GM20000 (cell line): ENCODE results near the gene SHCBP1L.

Experiments used
- DNase-seq: peaks from one replicate; pipeline ENCODE4 v3.0.0; 2012; ENCODE audit warnings: low spot score
- CTCF ChIP-seq: IDR thresholded peaks from 2 replicates; pipeline ENCODE4 v1.5.1; 2012; ENCODE audit warnings: mild to moderate bottlenecking, control low read depth; ENCODE audit errors: extremely low read depth, missing control alignments

The SHCBP1L gene

DNA sequence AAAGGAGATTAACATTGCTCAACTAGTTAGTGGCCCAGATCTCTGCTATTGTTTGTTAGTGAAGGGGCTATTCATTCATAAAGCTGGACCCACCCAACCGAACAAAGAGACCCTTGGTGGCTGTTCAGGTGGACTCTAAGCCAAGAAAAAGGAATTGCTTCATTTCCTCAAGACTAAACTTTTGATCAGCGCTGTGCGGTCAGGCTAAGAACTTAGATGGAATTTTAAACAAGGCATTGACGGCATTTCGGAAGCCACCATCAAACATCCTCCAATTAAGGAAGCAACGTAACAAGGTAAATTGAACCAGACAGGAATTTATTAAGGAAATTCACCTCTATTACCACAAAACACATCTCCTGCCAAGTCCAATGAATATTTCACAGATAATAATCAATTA, 19.9 kb upstream of the SHCBP1L start:
- TF ChIP-seq CTCF: no peak
- DNase-seq: no peak

GRCh38 chr1:182972231-182972630, 19.3 kb upstream of the SHCBP1L start:
- no peak for TF ChIP-seq CTCF

GRCh38 chr1:182971219-182971618, 18.3 kb upstream of the SHCBP1L start:
- DNase-seq: no peak
- no peak for TF ChIP-seq CTCF

More at GRCh38 chr1:182972231-182972630, 19.3 kb upstream of the SHCBP1L start:
- DNase-seq: no peak

DNA sequence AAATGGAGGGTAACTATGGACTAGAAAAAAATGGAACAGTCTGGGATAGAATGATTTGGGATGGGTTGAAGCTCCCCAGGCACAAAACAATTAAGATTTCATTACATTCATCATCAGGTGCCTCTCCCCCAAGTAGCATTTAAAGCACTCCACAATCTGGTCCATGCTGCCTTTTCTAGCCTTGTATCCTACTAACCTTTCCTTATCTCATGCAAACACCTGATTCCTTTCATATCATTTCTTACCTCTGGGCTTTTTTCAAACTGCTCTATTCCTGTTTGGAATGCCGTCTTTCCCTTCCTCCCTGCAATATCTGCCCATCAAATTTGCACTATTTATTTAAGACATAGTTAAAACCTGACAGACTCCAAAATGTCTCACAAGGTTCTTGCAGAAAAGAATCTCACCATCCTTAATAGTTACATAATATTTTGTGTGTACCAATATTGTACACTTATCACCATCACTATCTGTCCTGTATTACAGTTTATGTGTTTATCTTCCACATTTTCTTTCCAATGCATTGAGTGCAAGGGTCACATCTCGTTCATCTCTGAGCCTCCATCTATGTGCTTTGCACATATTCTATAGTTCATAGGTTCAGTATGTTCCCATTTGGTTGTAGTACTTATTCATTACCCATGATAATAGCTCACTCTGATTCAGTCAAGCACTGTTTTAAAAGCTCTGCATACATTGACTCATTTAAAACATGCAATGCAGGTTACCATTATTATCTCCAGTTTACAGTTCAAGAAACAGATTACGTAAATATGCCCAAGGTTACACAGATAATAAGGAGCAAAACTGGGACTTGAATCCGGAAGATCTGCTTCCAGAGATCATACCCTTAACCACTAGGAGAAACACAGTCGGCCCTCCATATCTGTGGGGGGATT, 16.1 kb upstream of the SHCBP1L start:
- DNase-seq: no peak
- no peak for TF ChIP-seq CTCF

DNA sequence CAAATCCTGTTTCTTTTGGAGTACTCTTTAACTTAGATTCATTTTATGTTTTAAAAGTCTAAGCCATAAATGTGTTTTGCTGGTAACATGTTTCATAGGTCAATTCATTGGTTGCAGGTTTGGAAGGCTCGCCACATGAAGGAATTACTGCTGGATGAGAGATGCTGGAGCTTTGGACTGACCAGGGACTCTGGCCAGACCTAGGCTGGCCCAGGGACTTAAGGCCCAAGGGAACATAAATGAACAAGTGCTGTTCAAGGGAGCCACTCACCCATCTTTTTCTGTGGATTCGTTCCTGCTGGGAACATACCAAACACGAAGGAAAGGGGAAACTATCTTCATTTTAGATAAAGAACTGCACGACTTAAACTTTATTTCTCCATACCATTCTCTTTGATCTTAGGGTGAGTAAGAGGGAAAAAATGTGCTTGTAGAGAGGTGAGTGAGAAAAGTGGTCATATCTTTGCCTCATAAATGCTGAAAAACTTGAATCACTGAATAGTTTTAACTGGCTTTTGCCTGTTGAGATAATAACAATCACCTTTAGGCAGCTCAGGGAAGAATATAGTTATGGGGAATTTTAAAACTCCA, 15.3 kb upstream of the SHCBP1L start:
- no peak for DNase-seq
- no peak for TF ChIP-seq CTCF

- no peak for TF ChIP-seq CTCF
- no peak for DNase-seq
These were observed 12.9 kb upstream of the SHCBP1L start for GRCh38 chr1:182965861-182966260.

DNA sequence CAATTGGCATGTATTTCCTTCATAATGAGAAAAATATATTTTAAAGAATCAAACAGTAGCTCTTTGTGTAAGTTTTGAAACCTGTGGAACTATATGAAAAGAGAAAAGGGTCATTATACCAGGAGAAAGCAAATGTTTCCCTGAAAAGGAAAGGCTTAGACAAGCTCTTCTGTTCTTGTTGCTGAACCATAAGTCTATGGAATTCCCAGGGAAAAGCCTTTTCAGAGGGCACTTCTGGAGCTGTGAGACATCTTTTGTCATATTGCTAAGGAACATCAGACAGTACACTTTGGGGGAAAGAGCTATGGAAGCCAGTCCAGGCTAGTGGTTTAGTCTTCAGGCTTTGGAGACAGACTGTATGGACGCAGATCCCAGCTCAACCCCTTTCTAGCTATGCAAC, 12.1 kb upstream of the SHCBP1L start:
- no peak for DNase-seq
- no peak for TF ChIP-seq CTCF
